ENCODE data around the gene SMIM22. TPM values are rescaled to one million over a fixed set of nuclear protein-coding genes. Genes with fewer than 3 reads are reported as not detected.
A peak's percentile ranks its signal among the peaks of the same experiment; 100 is the strongest.
"Not testable (repeated sequence)": the region's sequence is repeated elsewhere in the genome, so short reads cannot be mapped to it uniquely, and the experiment has no call there.

SMIM22 gene
- total RNA-seq, 1 donor from 2014 or later: not detected

GRCh38 chr16:4767872-4768548, 27.2 kb upstream of the SMIM22 start:
- intact Hi-C loops (cut with DNase I): no loop called here
- DNase-seq (ENCODE audit: missing footprints): peak; percentile 18
- ATAC-seq: no peak

GRCh38 chr16:4768549-4769305, 26.4 kb upstream of the SMIM22 start:
- peak; percentile 98 for DNase-seq (ENCODE audit: missing footprints)
- intact Hi-C loops (cut with DNase I): no loop called here
- ATAC-seq: peak; percentile 94

- intact Hi-C loops (cut with DNase I): no loop called here
- ATAC-seq: no peak
- no peak for DNase-seq (ENCODE audit: missing footprints)
These were observed 25.9 kb upstream of the SMIM22 start for GRCh38 chr16:4769306-4769638.

- DNase-seq (ENCODE audit: missing footprints) (no peak), ATAC-seq (no peak)
- intact Hi-C loops (cut with DNase I): no loop called here
These were observed 23.5 kb upstream of the SMIM22 start for GRCh38 chr16:4771646-4772045.

- intact Hi-C loops (cut with DNase I): no loop called here
- ATAC-seq (no peak), DNase-seq (ENCODE audit: missing footprints) (no peak)
These were observed 22.8 kb upstream of the SMIM22 start for GRCh38 chr16:4772351-4772750.

- intact Hi-C loops (cut with DNase I): no loop called here
- ATAC-seq (no peak), DNase-seq (ENCODE audit: missing footprints) (no peak)
These were observed 20.2 kb upstream of the SMIM22 start for GRCh38 chr16:4775005-4775404.

GRCh38 chr16:4776141-4776705, 18.9 kb upstream of the SMIM22 start:
- no peak for ATAC-seq
- intact Hi-C loops (cut with DNase I): no loop called here
- no peak for DNase-seq (ENCODE audit: missing footprints)

- no peak for DNase-seq (ENCODE audit: missing footprints)
- intact Hi-C loops (cut with DNase I): no loop called here
These were observed 17.7 kb upstream of the SMIM22 start for GRCh38 chr16:4777339-4778049.

GRCh38 chr16:4778050-4778392, 17.1 kb upstream of the SMIM22 start:
- intact Hi-C loops (cut with DNase I): no loop called here
- no peak for DNase-seq (ENCODE audit: missing footprints)
- no peak for ATAC-seq

More at GRCh38 chr16:4777339-4778049, 17.7 kb upstream of the SMIM22 start:
- no peak for ATAC-seq

GRCh38 chr16:4780235-4780634, 14.9 kb upstream of the SMIM22 start:
- ATAC-seq (no peak), DNase-seq (ENCODE audit: missing footprints) (no peak)
- intact Hi-C loops (cut with DNase I): no loop called here

- ATAC-seq (no peak), DNase-seq (ENCODE audit: missing footprints) (no peak)
- intact Hi-C loops (cut with DNase I): no loop called here
These were observed 11.8 kb upstream of the SMIM22 start for GRCh38 chr16:4783251-4783950.

GRCh38 chr16:4783951-4784336, 11.2 kb upstream of the SMIM22 start:
- DNase-seq (ENCODE audit: missing footprints): no peak

GRCh38 chr16:4784444-4784987, 10.7 kb upstream of the SMIM22 start:
- intact Hi-C loops (cut with DNase I); DNase-seq (ENCODE audit: missing footprints); ATAC-seq: not testable (repeated sequence)

More at GRCh38 chr16:4783951-4784336, 11.2 kb upstream of the SMIM22 start:
- intact Hi-C loops (cut with DNase I): no loop called here
- no peak for ATAC-seq

- ATAC-seq (no peak), DNase-seq (ENCODE audit: missing footprints) (no peak)
- intact Hi-C loops (cut with DNase I): no loop called here
These were observed 9.3 kb upstream of the SMIM22 start for GRCh38 chr16:4785758-4786433.

- intact Hi-C loops (cut with DNase I): no loop called here
- no peak for DNase-seq (ENCODE audit: missing footprints)
- ATAC-seq: no peak
These were observed 8.1 kb upstream of the SMIM22 start for GRCh38 chr16:4787068-4787467.

GRCh38 chr16:4787627-4788482, 7.3 kb upstream of the SMIM22 start, which contains the start of gene SEPTIN12:
Gene SEPTIN12, minus strand, starts transcription at chr16:4788345. Its CDS starts 700 bp downstream, at chr16:4787645.
- no peak for DNase-seq (ENCODE audit: missing footprints)
- ATAC-seq: no peak
- intact Hi-C loops (cut with DNase I): no loop called here

- intact Hi-C loops (cut with DNase I): no loop called here
- ATAC-seq (no peak), DNase-seq (ENCODE audit: missing footprints) (no peak)
These were observed 6.7 kb upstream of the SMIM22 start for GRCh38 chr16:4788489-4788889.
